GM19455 (cell line): ENCODE measurements around the gene TTC23.

Experiments
- ATAC-seq: cut with Tn5 transposase; IDR thresholded peaks from one replicate; pipeline ENCODE4 v1.9.1; 2021; ENCODE audit not compliant: unreplicated experiment

The TTC23 gene

GRCh38 chr15:99090011-99090699 is 159.2 kb downstream of the TTC23 start:
- peak; percentile 99 for ATAC-seq

GRCh38 chr15:99087405-99087943 is 161.9 kb downstream of the TTC23 start:
- ATAC-seq, result no peak

GRCh38 chr15:99086327-99086667 is 163.1 kb downstream of the TTC23 start:
- ATAC-seq, result no peak
